Activated T-cell treated with anti-CD3 and anti-CD28 coated beads, Interleukin-2, amount 50 U/mL, for 24 hours (primary cell): ENCODE data around the gene CPVL.

Experiments
- DNase-seq: peaks from one replicate; pipeline ENCODE4 v3.0.0-alpha.2; 2020
- H3K27ac Mint-ChIP-seq: 2 replicates; pipeline ENCODE4 v1.8.0; 2020; ENCODE audit warnings: mild to moderate bottlenecking, mixed read lengths
- H3K27me3 Mint-ChIP-seq: 2 replicates; pipeline ENCODE4 v1.8.0; 2020; ENCODE audit warnings: mixed read lengths
- H3K36me3 Mint-ChIP-seq: 2 replicates; pipeline ENCODE4 v1.8.0; 2020; ENCODE audit warnings: low read depth, mixed read lengths
- H3K4me1 Mint-ChIP-seq: 2 replicates; pipeline ENCODE4 v1.8.0; 2020; ENCODE audit warnings: low read depth, mixed read lengths
- H3K4me3 Mint-ChIP-seq: 2 replicates; pipeline ENCODE4 v1.8.0; 2020; ENCODE audit warnings: mild to moderate bottlenecking, moderate library complexity, mixed read lengths
- H3K9me3 Mint-ChIP-seq: 2 replicates; pipeline ENCODE4 v1.8.0; 2020; ENCODE audit warnings: mixed read lengths

Gene CPVL

GRCh38 chr7:28964056-28964455 lies 182.3 kb downstream of the CPVL start:
- H3K9me3 Mint-ChIP-seq, result no peaks in the 10 kb centered on the region
- peaks cover 36% of the 10 kb centered on the region for H3K27me3 Mint-ChIP-seq
- no peak overlapping the region for H3K4me3 Mint-ChIP-seq
- no peak overlapping the region for H3K27ac Mint-ChIP-seq
- H3K4me1 Mint-ChIP-seq, result no peaks in the 10 kb centered on the region
- H3K36me3 Mint-ChIP-seq, result no peaks in the 10 kb centered on the region
- no peak for DNase-seq

GRCh38 chr7:28961972-28962371 lies 184.4 kb downstream of the CPVL start:
- Mint-ChIP-seq H3K36me3 (no peaks in the 10 kb centered on the region), H3K4me3 (no peak overlapping the region), H3K4me1 (peaks cover 8% of the 10 kb centered on the region), H3K9me3 (no peaks in the 10 kb centered on the region), H3K27ac (no peak overlapping the region), H3K27me3 (peaks cover 48% of the 10 kb centered on the region)
- no peak for DNase-seq

GRCh38 chr7:28960071-28960840 lies 186.1 kb downstream of the CPVL start:
- Mint-ChIP-seq H3K4me1 (peaks cover 12% of the 10 kb centered on the region), H3K36me3 (no peaks in the 10 kb centered on the region), H3K4me3 (no peak overlapping the region), H3K27me3 (peaks cover 58% of the 10 kb centered on the region), H3K9me3 (no peaks in the 10 kb centered on the region), H3K27ac (no peak overlapping the region)
- no peak for DNase-seq

- H3K4me3 Mint-ChIP-seq, result no peak overlapping the region
- no peaks in the 10 kb centered on the region for H3K36me3 Mint-ChIP-seq
- H3K27ac Mint-ChIP-seq, result no peak overlapping the region
- no peaks in the 10 kb centered on the region for H3K9me3 Mint-ChIP-seq
- H3K27me3 Mint-ChIP-seq, result peaks cover 67% of the 10 kb centered on the region
- DNase-seq, result no peak
- H3K4me1 Mint-ChIP-seq, result peaks cover 12% of the 10 kb centered on the region
These were observed 187.4 kb downstream of the CPVL start for GRCh38 chr7:28958980-28959347.

- H3K4me3 Mint-ChIP-seq, result no peak within 1 kb of the TSS
- H3K9me3 Mint-ChIP-seq, result no peaks in the 10 kb centered on the region
- H3K27ac Mint-ChIP-seq, result no peak within 1 kb of the TSS
- DNase-seq, result peak; percentile 32
- peaks cover 12% of the 10 kb centered on the region for H3K4me1 Mint-ChIP-seq
- H3K36me3 Mint-ChIP-seq, result no peaks in the 10 kb centered on the region
- H3K27me3 Mint-ChIP-seq, result peaks cover 73% of the 10 kb centered on the region
These were observed 187.9 kb downstream of the CPVL start, which contains the start of gene TRIL for GRCh38 chr7:28958235-28958979. TSS of gene TRIL (minus strand) at chr7:28958330. CDS start at chr7:28958046, 284 bp downstream.

- Mint-ChIP-seq H3K27ac (no peak overlapping the region), H3K4me3 (no peak overlapping the region), H3K27me3 (peaks cover 79% of the 10 kb centered on the region), H3K4me1 (peaks cover 12% of the 10 kb centered on the region), H3K9me3 (no peaks in the 10 kb centered on the region), H3K36me3 (no peaks in the 10 kb centered on the region)
- no peak for DNase-seq
These were observed 188.5 kb downstream of the CPVL start for GRCh38 chr7:28957751-28958234.

GRCh38 chr7:28957064-28957750 lies 189.1 kb downstream of the CPVL start:
- Mint-ChIP-seq H3K4me3 (peak overlapping the region; percentile 18), H3K36me3 (no peaks in the 10 kb centered on the region), H3K4me1 (peaks cover 12% of the 10 kb centered on the region), H3K27me3 (peaks cover 83% of the 10 kb centered on the region), H3K27ac (no peak overlapping the region), H3K9me3 (no peaks in the 10 kb centered on the region)
- DNase-seq, result peak; percentile 58

GRCh38 chr7:28956608-28957063 lies 189.7 kb downstream of the CPVL start:
- Mint-ChIP-seq H3K27ac (no peak overlapping the region), H3K27me3 (peaks cover 81% of the 10 kb centered on the region), H3K9me3 (no peaks in the 10 kb centered on the region), H3K36me3 (no peaks in the 10 kb centered on the region), H3K4me1 (peaks cover 12% of the 10 kb centered on the region), H3K4me3 (peak overlapping the region; percentile 18)
- DNase-seq, result peak; percentile 55

- H3K36me3 Mint-ChIP-seq, result no peaks in the 10 kb centered on the region
- peaks cover 12% of the 10 kb centered on the region for H3K4me1 Mint-ChIP-seq
- H3K9me3 Mint-ChIP-seq, result no peaks in the 10 kb centered on the region
- H3K4me3 Mint-ChIP-seq, result peak overlapping the region; percentile 28
- DNase-seq, result peak; percentile 47
- H3K27me3 Mint-ChIP-seq, result peaks cover 85% of the 10 kb centered on the region
- no peak overlapping the region for H3K27ac Mint-ChIP-seq
These were observed 190.4 kb downstream of the CPVL start for GRCh38 chr7:28955718-28956607.

GRCh38 chr7:28955356-28955717 lies 191.0 kb downstream of the CPVL start:
- Mint-ChIP-seq H3K27ac (no peak overlapping the region), H3K36me3 (no peaks in the 10 kb centered on the region), H3K4me1 (peaks cover 12% of the 10 kb centered on the region), H3K27me3 (peaks cover 87% of the 10 kb centered on the region), H3K4me3 (peak overlapping the region; percentile 28), H3K9me3 (no peaks in the 10 kb centered on the region)
- DNase-seq, result no peak

GRCh38 chr7:28954946-28955345 lies 191.4 kb downstream of the CPVL start:
- Mint-ChIP-seq H3K27me3 (peaks cover 85% of the 10 kb centered on the region), H3K4me3 (no peak overlapping the region)

GRCh38 chr7:28954471-28954870 lies 191.9 kb downstream of the CPVL start:
- no peaks in the 10 kb centered on the region for H3K36me3 Mint-ChIP-seq
- no peak for DNase-seq
- H3K27me3 Mint-ChIP-seq, result peaks cover 85% of the 10 kb centered on the region
- H3K4me3 Mint-ChIP-seq, result no peak overlapping the region
- peaks cover 12% of the 10 kb centered on the region for H3K4me1 Mint-ChIP-seq
- H3K27ac Mint-ChIP-seq, result no peak overlapping the region
- H3K9me3 Mint-ChIP-seq, result no peaks in the 10 kb centered on the region

More at GRCh38 chr7:28954946-28955345, 191.4 kb downstream of the CPVL start:
- Mint-ChIP-seq H3K36me3 (no peaks in the 10 kb centered on the region), H3K27ac (no peak overlapping the region), H3K4me1 (peaks cover 12% of the 10 kb centered on the region), H3K9me3 (no peaks in the 10 kb centered on the region)
- DNase-seq, result no peak

GRCh38 chr7:28953633-28954032 lies 192.7 kb downstream of the CPVL start:
- Mint-ChIP-seq H3K4me3 (no peak overlapping the region), H3K9me3 (no peaks in the 10 kb centered on the region), H3K27me3 (peaks cover 77% of the 10 kb centered on the region), H3K27ac (no peak overlapping the region), H3K36me3 (no peaks in the 10 kb centered on the region), H3K4me1 (peaks cover 12% of the 10 kb centered on the region)
- DNase-seq, result no peak
